ENCODE results near the gene SH2D2A. TPM values are rescaled to one million over a fixed set of nuclear protein-coding genes. Genes with fewer than 3 reads are reported as not detected.

The SH2D2A gene
- total RNA-seq, 1 experiment from 2014 or later: 4.9 TPM

GRCh38 chr1:156796340-156797097 is 20.1 kb downstream of the SH2D2A start (continued):
- TF ChIP-seq ZNF512 (CRISPR knock-in tag; IDR thresholded peaks at IDR 0.05; ENCODE audit: borderline replicate concordance) (no peak), ZNF671 (CRISPR knock-in tag; IDR thresholded peaks at IDR 0.05) (no peak)

GRCh38 chr1:156795787-156796186 is 20.9 kb downstream of the SH2D2A start:
- POLR2A ChIA-PET: no interaction called here
- CTCF ChIA-PET: interaction anchor here (4.2 to 7.0 kb wide), 2 partner anchors 64 to 69 kb away, joined by 19 to 53 read pairs; partner anchors contain the start of genes INSRR, ISG20L2, METTL25B and NTRK1
- H3K27ac Mint-ChIP-seq: no peak overlapping the region
- TF ChIP-seq ATF1 (CRISPR knock-in tag; IDR thresholded peaks at IDR 0.05) (no peak), ZNF138 (CRISPR knock-in tag; conservative IDR thresholded peaks at IDR 0.05) (no peak), ZNF416 (CRISPR knock-in tag; IDR thresholded peaks at IDR 0.05) (no peak), NFE2L1 (CRISPR knock-in tag; IDR thresholded peaks at IDR 0.05) (no peak), OVOL2 (CRISPR knock-in tag; IDR thresholded peaks at IDR 0.05; ENCODE audit: borderline replicate concordance) (no peak), FOXK1 (CRISPR knock-in tag; IDR thresholded peaks at IDR 0.05) (no peak), NR3C1 (CRISPR knock-in tag; conservative IDR thresholded peaks at IDR 0.05; ENCODE audit: low read depth) (no peak), ZNF232 (CRISPR knock-in tag; IDR thresholded peaks at IDR 0.05) (no peak), AR (CRISPR knock-in tag; IDR thresholded peaks at IDR 0.05) (no peak), NFATC4 (CRISPR knock-in tag; IDR thresholded peaks at IDR 0.05) (no peak), PRDM15 (CRISPR knock-in tag; IDR thresholded peaks at IDR 0.05) (no peak), E2F1 (CRISPR knock-in tag; IDR thresholded peaks at IDR 0.05) (no peak), PREB (CRISPR knock-in tag; IDR thresholded peaks at IDR 0.05; ENCODE audit: borderline replicate concordance) (no peak)
- TF ChIP-seq, protein P1, sequence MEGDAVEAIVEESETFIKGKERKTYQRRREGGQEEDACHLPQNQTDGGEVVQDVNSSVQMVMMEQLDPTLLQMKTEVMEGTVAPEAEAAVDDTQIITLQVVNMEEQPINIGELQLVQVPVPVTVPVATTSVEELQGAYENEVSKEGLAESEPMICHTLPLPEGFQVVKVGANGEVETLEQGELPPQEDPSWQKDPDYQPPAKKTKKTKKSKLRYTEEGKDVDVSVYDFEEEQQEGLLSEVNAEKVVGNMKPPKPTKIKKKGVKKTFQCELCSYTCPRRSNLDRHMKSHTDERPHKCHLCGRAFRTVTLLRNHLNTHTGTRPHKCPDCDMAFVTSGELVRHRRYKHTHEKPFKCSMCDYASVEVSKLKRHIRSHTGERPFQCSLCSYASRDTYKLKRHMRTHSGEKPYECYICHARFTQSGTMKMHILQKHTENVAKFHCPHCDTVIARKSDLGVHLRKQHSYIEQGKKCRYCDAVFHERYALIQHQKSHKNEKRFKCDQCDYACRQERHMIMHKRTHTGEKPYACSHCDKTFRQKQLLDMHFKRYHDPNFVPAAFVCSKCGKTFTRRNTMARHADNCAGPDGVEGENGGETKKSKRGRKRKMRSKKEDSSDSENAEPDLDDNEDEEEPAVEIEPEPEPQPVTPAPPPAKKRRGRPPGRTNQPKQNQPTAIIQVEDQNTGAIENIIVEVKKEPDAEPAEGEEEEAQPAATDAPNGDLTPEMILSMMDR (IDR thresholded peaks at IDR 0.05): no peak
- TF ChIP-seq, protein P2, sequence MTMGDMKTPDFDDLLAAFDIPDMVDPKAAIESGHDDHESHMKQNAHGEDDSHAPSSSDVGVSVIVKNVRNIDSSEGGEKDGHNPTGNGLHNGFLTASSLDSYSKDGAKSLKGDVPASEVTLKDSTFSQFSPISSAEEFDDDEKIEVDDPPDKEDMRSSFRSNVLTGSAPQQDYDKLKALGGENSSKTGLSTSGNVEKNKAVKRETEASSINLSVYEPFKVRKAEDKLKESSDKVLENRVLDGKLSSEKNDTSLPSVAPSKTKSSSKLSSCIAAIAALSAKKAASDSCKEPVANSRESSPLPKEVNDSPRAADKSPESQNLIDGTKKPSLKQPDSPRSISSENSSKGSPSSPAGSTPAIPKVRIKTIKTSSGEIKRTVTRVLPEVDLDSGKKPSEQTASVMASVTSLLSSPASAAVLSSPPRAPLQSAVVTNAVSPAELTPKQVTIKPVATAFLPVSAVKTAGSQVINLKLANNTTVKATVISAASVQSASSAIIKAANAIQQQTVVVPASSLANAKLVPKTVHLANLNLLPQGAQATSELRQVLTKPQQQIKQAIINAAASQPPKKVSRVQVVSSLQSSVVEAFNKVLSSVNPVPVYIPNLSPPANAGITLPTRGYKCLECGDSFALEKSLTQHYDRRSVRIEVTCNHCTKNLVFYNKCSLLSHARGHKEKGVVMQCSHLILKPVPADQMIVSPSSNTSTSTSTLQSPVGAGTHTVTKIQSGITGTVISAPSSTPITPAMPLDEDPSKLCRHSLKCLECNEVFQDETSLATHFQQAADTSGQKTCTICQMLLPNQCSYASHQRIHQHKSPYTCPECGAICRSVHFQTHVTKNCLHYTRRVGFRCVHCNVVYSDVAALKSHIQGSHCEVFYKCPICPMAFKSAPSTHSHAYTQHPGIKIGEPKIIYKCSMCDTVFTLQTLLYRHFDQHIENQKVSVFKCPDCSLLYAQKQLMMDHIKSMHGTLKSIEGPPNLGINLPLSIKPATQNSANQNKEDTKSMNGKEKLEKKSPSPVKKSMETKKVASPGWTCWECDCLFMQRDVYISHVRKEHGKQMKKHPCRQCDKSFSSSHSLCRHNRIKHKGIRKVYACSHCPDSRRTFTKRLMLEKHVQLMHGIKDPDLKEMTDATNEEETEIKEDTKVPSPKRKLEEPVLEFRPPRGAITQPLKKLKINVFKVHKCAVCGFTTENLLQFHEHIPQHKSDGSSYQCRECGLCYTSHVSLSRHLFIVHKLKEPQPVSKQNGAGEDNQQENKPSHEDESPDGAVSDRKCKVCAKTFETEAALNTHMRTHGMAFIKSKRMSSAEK (CRISPR knock-in tag; IDR thresholded peaks at IDR 0.05; ENCODE audit: borderline replicate concordance): no peak

More at GRCh38 chr1:156795787-156796186, 20.9 kb downstream of the SH2D2A start:
- Mint-ChIP-seq H3K36me3 (peaks cover 72% of the 10 kb centered on the region), H3K4me1 (no peaks in the 10 kb centered on the region), H3K27me3 (ENCODE audit: low read depth) (no peaks in the 10 kb centered on the region), H3K4me3 (no peak overlapping the region), H3K9me3 (no peaks in the 10 kb centered on the region)
- no peak for ATAC-seq
- DNase-seq (ENCODE audit: low spot score): no peak

Measured in WTC11 (cell line).